ENCODE data around the gene NR4A2. TPM values are rescaled to one million over a fixed set of nuclear protein-coding genes. Genes with fewer than 3 reads are reported as not detected.
A peak's percentile ranks its signal among the peaks of the same experiment; 100 is the strongest.

The NR4A2 gene
- total RNA-seq, 1 experiment from 2014 or later = 1.1 TPM

DNA sequence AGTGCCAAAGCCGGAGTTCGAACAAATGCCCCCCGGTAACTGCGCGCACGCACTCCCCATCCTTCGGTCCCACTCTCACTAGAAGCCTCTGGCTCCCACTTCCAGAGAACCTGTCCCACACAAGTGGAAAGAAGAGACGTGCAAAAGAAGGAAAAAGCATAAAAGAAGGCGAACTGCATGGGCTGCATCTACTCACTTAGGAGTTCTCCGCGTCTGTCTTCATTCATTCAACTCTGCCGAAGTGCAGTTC, 312 bp downstream of the NR4A2 start:
- Histone ChIP-seq H3K4me3 (ENCODE audit: low read depth, low read length, poor library complexity, severe bottlenecking) (peak overlapping the region; percentile 79), H3K27me3 (replicated peaks; ENCODE audit: insufficient read depth, low read depth, low read length, poor library complexity) (no peaks in the 10 kb centered on the region), H3K4me1 (ENCODE audit: insufficient read depth, low read length, poor library complexity, severe bottlenecking) (peaks cover 19% of the 10 kb centered on the region), H3K36me3 (ENCODE audit: insufficient read depth, low read length, poor library complexity, severe bottlenecking) (no peaks in the 10 kb centered on the region), H3K9me3 (ENCODE audit: low read depth, low read length, poor library complexity, severe bottlenecking) (no peaks in the 10 kb centered on the region), H3K27ac (ENCODE audit: low read depth, low read length, poor library complexity, severe bottlenecking) (peak overlapping the region; percentile 91)
- TF ChIP-seq, protein P1, sequence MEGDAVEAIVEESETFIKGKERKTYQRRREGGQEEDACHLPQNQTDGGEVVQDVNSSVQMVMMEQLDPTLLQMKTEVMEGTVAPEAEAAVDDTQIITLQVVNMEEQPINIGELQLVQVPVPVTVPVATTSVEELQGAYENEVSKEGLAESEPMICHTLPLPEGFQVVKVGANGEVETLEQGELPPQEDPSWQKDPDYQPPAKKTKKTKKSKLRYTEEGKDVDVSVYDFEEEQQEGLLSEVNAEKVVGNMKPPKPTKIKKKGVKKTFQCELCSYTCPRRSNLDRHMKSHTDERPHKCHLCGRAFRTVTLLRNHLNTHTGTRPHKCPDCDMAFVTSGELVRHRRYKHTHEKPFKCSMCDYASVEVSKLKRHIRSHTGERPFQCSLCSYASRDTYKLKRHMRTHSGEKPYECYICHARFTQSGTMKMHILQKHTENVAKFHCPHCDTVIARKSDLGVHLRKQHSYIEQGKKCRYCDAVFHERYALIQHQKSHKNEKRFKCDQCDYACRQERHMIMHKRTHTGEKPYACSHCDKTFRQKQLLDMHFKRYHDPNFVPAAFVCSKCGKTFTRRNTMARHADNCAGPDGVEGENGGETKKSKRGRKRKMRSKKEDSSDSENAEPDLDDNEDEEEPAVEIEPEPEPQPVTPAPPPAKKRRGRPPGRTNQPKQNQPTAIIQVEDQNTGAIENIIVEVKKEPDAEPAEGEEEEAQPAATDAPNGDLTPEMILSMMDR (conservative IDR thresholded peaks at IDR 0.05; ENCODE audit: low read depth, low read length) = no peak
- no peak for TF ChIP-seq EZH2 (IDR thresholded peaks at IDR 0.05; ENCODE audit: borderline replicate concordance, low read depth, low read length, poor library complexity, severe bottlenecking)
- DNase-seq (ENCODE audit: low spot score) = peak; percentile 49
- no TSS peak for BruUV-seq (replicated peaks)
- ChIA-PET POLR2A (ENCODE audit: low non-redundant PET) (no interaction called here), CTCF (no interaction called here)
- intact Hi-C loops (cut with micrococcal nuclease; ENCODE audit: unreplicated experiment) = loop anchor here (2.0 to 10.0 kb wide), 2 partner anchors 69 to 957 kb away; no protein-coding TSS in a partner anchor

DNA sequence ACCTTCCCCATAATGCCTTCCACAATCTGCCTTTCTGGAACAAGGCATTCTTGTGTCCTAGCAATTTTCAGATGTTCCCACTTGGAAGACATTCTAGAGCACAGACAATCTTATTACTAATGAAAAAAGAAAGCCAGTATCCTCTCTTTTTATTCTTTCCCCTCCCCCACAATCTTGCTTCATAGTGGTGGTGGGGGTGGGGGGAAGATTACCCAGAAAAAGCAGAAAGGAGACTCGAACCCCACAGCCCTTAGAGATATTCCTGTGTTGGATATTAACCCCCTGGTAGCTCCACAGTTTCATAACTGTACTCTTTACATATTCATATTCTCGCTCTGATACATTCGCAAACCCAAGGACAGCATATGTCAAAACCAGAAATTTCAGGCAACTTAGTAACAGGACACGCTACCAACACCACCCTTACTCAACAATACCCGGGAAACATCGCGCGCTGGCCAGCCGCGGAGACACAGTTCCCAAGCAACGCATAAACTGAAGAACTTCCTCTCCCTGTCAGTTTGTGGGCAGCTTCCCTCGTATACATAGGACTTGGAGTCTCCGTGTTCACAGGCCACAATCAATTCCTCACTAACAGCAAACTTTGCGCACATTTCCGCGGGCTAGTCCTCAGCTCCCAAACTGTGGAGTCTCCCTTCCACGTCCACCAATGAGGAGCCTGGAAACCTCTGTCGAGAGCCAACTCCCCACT, 793 bp downstream of the NR4A2 start:
- ChIA-PET CTCF (no interaction called here), POLR2A (ENCODE audit: low non-redundant PET) (no interaction called here)
- no peak for DNase-seq (ENCODE audit: low spot score)
- TSS peak; percentile 51 for BruUV-seq (replicated peaks)
- peak overlapping the region; percentile 79 for H3K4me3 ChIP-seq (ENCODE audit: low read depth, low read length, poor library complexity, severe bottlenecking)
- no peaks in the 10 kb centered on the region for H3K9me3 ChIP-seq (ENCODE audit: low read depth, low read length, poor library complexity, severe bottlenecking)
- H3K4me1 ChIP-seq (ENCODE audit: insufficient read depth, low read length, poor library complexity, severe bottlenecking) = peaks cover 17% of the 10 kb centered on the region
- no peaks in the 10 kb centered on the region for H3K27me3 ChIP-seq (replicated peaks; ENCODE audit: insufficient read depth, low read depth, low read length, poor library complexity)
- intact Hi-C loops (cut with micrococcal nuclease; ENCODE audit: unreplicated experiment) = loop anchor here (2.0 to 10.0 kb wide), 2 partner anchors 69 to 957 kb away; no protein-coding TSS in a partner anchor
- no peaks in the 10 kb centered on the region for H3K36me3 ChIP-seq (ENCODE audit: insufficient read depth, low read length, poor library complexity, severe bottlenecking)
- no peak overlapping the region for H3K27ac ChIP-seq (ENCODE audit: low read depth, low read length, poor library complexity, severe bottlenecking)
- TF ChIP-seq, protein P1 (conservative IDR thresholded peaks at IDR 0.05; ENCODE audit: low read depth, low read length) = no peak
- TF ChIP-seq EZH2 (IDR thresholded peaks at IDR 0.05; ENCODE audit: borderline replicate concordance, low read depth, low read length, poor library complexity, severe bottlenecking) = no peak

DNA sequence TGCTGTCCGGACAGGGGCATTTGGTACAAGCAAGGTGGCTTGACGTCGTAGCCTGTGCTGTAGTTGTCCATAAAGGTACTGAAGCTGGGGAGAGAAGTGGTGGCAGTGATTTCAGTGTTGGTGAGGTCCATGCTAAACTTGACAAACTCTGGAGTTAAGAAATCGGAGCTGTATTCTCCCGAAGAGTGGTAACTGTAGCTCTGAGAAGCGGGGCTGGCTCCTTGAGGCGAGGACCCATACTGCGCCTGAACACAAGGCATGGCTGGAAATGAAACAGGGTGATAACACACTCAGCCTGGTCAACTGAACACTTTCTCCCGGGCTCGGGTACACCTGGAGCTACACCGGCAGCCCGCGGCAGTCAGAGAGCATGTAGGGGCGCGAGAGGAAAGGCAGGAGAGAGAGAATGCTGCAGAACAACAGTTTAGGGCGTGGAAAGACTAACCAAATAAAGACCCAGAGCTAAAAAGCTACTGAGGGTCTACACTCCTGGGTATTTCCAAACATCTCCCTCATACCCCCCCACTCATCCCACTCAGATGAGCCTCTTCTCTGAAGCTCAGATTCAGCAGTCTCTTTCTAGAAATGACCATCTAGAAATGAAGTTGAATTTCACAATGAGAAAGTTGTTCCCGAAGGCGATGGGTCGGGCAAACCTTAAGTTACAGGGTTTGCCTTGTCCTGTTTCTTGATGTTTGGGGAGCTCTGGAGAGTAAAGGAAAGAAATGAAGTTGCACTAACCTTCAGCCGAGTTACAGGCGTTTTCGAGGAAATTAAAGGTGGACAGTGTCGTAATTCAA, 2.4 kb downstream of the NR4A2 start:
- ChIA-PET POLR2A (ENCODE audit: low non-redundant PET) (no interaction called here), CTCF (no interaction called here)
- H3K36me3 ChIP-seq (ENCODE audit: insufficient read depth, low read length, poor library complexity, severe bottlenecking) = no peaks in the 10 kb centered on the region
- H3K27ac ChIP-seq (ENCODE audit: low read depth, low read length, poor library complexity, severe bottlenecking) = no peak overlapping the region
- peaks cover 2% of the 10 kb centered on the region for H3K4me1 ChIP-seq (ENCODE audit: insufficient read depth, low read length, poor library complexity, severe bottlenecking)
- no peak overlapping the region for H3K4me3 ChIP-seq (ENCODE audit: low read depth, low read length, poor library complexity, severe bottlenecking)
- DNase-seq (ENCODE audit: low spot score) = no peak
- no TSS peak for BruUV-seq (replicated peaks)
- H3K9me3 ChIP-seq (ENCODE audit: low read depth, low read length, poor library complexity, severe bottlenecking) = no peaks in the 10 kb centered on the region
- TF ChIP-seq EZH2 (IDR thresholded peaks at IDR 0.05; ENCODE audit: borderline replicate concordance, low read depth, low read length, poor library complexity, severe bottlenecking) = no peak
- TF ChIP-seq, protein P1 (conservative IDR thresholded peaks at IDR 0.05; ENCODE audit: low read depth, low read length) = no peak
- peaks cover 4% of the 10 kb centered on the region for H3K27me3 ChIP-seq (replicated peaks; ENCODE audit: insufficient read depth, low read depth, low read length, poor library complexity)
- intact Hi-C loops (cut with micrococcal nuclease; ENCODE audit: unreplicated experiment) = loop anchor here (10.0 kb wide), 1 partner anchor 955 kb away; no protein-coding TSS in a partner anchor
